OCI-LY1 (cell line): ENCODE measurements around the gene WNT9B.

Source experiments
- CTCF ChIP-seq: fragments of 200-600 bp; sonication (generic), shearing (Covaris generic); IDR thresholded peaks from 2 replicates; pipeline ENCODE4 v1.5.1; 2017; ENCODE audit warnings: mild to moderate bottlenecking, antibody characterized with exemption, low read length, moderate library complexity, mixed read lengths
- EZH2 ChIP-seq: fragments of 200-600 bp; sonication (generic), shearing (Covaris generic); IDR thresholded peaks from 2 replicates; pipeline ENCODE4 v1.8.0; 2017; ENCODE audit warnings: borderline replicate concordance, mixed run types, mild to moderate bottlenecking, antibody characterized with exemption, low read length, moderate library complexity, mixed read lengths

GRCh38 chr17:46873941-46874645, 22.7 kb downstream of the WNT9B start:
- no peak for TF ChIP-seq CTCF
- no peak for TF ChIP-seq EZH2
